ENCODE results near the gene GALT.

DNA sequence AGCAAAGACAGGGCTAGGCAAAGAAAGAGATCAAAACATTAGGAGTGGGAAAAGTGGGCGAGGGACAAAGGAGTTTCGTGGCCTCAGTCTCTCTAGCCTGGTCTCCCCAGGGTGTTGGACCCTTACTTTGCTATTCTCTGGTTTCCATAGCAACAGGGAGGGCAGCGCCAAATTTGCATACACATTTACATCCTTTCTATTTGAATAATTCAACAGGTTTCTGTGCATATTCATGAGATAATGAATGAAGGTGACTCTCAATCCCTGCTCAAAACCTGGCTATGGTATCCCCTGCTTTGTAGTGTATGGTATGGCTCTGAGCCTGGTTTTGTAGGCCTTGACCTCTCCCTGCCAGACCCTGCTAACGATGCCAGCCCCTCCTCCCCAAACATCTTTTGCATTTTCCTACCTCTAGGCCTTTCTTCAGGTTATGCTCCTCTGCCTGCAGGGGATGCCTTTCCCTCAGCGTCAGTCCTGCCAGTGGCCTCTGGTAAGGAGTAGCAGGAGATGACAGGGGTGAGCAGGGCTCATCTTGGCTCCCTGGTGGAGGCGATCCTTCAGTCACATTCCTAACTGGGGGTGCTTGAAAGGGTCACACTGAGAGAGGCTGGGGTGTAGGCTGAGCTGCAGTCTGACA, 44.4 kb upstream of the GALT start:
- no peak for TF ChIP-seq POLR2A (IDR thresholded peaks at IDR 0.05)
- TF ChIP-seq CTCF (IDR thresholded peaks at IDR 0.05), result no peak
- no peak for TF ChIP-seq POLR2AphosphoS5 (IDR thresholded peaks at IDR 0.05)
